DOHH2 (cell line): ENCODE results near the gene FAU.

Source experiments
- CTCF ChIP-seq: fragments of 200-600 bp; sonication (generic); IDR thresholded peaks from one replicate; pipeline ENCODE4 v1.5.1; 2014; ENCODE audit warnings: antibody characterized with exemption, mild to moderate bottlenecking, low read depth, low read length; ENCODE audit not compliant: poor library complexity, severe bottlenecking
- EZH2phosphoT487 ChIP-seq: fragments of 200-600 bp; sonication (generic); IDR thresholded peaks from 2 replicates; pipeline ENCODE4 v1.6.1; 2017; ENCODE audit warnings: borderline replicate concordance, mild to moderate bottlenecking, antibody characterized with exemption, low read length, moderate library complexity, mixed read lengths

- peak; percentile 92 for TF ChIP-seq CTCF
- TF ChIP-seq EZH2phosphoT487, result no peak
These were observed 11.5 kb downstream of the FAU start for GRCh38 chr11:65110354-65110861.
